NCI-H146 treated with DMSO at 0.1 percent for 48 hours (cell line): ENCODE data around the gene ZNF165.
A peak's percentile ranks its signal among the peaks of the same experiment; 100 is the strongest.
"Not testable (repeated sequence)": the region's sequence is repeated elsewhere in the genome, so short reads cannot be mapped to it uniquely, and the experiment has no call there.

Experiments used
- DNase-seq: peaks from one replicate; lab custom pipeline; 2025; ENCODE audit not compliant: unreplicated experiment; lab: John Stamatoyannopoulos, UW

ZNF165 gene

DNA sequence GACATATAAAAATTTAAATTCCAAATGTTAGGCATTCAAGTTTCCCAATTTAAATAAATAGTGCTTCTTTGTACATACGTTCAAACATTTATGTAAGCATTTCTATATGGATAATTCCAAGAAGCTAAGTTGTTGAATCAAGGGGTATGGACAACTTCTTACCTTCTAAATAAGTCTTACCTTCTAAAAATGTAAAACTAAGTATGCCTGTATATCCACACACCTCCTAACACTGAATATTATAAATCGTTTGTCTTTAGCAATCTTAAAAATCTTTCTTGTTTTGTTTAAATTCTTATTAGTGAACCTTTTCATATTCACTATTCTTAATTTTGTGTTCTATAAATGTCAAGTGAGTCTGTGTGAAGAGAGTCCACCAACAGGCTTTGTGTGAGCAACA is 41.5 kb downstream of the ZNF165 start:
- DNase-seq = no peak

DNA sequence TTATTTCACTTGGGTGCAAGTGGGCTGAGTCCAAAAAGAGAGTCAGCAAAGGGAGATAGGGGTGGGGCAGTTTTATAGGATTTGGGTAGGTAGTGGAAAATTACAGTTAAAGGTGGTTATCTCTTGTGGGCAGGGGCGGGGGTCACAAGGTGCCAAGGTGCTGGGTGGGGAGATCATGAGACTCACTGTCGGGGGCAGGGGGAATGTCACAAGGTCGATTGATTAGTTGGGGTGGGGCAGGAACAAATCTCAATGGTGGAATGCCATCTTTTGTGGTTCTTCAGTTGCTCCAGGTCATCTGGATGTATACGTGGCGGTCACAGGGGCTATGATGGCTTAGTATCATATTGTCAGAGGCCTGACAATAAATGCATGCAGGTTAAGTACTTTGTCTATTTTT is 41.9 kb downstream of the ZNF165 start:
- not testable (repeated sequence) for DNase-seq

DNA sequence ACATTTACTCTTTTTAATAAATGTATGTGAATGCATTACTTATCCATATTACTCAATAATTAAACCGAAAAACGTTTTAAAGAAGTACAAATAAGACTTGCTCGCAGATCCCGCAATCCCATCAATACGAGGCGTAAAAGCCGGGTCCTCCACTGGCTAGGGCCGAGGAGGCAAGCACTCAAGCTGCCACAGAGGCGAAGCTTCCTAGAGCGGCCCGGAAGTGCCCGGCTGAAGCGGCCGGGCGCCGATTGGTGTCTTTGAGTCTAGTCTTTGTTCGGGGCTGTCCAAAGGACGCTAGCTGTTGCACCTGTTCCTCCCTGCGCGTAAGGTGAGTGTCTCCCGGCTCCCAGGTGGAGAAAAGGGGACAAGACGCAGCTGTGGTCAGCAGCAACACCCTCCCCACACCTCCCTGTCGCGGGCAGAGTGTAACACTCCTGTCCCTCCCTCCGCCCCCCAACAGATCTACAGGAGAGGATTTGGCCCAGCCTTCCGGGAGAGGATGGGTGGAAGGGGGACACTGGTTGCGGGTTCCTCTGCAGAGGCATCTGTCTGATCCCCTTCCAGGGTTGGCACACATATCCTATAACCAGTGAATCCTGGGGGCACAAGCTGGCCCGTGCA is 44.1 kb downstream of the ZNF165 start, which contains the start of gene ZSCAN16:
Gene ZSCAN16 (plus strand): TSS at position 260 of the 621 bp plus-strand sequence. CDS start 835 bp downstream, outside the sequence.
- peak; percentile 87 for DNase-seq

DNA sequence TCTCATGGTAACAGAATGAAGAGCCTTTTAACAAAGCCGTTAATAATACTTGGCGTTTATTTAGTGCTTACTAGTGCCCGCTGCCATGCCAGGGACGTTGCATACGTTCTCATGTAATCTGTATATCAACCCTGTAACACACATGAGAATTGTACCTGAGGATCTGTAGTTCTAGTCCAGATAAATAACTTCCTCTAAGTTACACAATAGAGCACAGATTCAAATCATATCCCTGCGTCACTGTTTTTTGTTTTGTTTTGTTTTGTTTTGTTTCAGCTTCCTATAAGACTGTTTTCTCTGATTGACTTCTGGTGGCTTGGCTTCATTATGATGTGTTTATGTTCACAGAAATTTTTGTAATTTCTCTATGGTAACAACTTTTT is 44.6 kb downstream of the ZNF165 start:
- no peak for DNase-seq

DNA sequence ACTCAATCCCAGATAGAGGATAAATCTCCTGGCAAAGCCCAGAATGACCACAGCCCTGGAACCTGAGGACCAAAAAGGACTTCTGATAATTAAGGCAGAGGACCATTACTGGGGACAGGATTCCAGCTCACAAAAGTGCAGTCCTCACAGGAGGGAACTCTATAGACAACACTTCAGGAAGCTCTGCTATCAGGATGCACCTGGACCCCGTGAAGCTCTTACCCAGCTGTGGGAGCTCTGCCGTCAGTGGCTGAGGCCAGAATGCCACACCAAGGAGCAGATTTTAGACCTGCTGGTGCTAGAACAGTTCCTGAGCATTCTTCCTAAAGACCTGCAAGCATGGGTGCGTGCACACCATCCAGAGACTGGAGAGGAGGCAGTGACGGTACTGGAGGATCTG is 45.0 kb downstream of the ZNF165 start:
- DNase-seq = no peak

DNA sequence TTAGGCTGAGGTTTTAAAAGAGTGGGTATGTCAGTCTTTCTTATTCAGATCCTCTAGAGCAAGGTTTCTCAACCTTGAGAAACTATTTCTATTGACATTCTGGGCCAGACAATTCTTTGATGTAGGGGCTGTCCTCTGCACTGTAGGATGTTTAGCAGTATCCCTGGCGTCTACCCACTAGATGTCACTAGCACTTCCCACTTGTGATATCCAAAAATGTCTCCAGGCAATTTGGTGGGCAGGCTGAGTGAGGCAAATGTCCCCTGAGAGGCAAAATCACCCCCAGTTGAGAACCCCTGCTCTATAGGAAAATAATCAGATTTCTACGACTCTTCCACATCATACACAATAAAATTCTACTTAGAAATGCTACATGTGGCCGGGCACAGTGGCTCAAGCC is 53.6 kb downstream of the ZNF165 start:
- DNase-seq = no peak

DNA sequence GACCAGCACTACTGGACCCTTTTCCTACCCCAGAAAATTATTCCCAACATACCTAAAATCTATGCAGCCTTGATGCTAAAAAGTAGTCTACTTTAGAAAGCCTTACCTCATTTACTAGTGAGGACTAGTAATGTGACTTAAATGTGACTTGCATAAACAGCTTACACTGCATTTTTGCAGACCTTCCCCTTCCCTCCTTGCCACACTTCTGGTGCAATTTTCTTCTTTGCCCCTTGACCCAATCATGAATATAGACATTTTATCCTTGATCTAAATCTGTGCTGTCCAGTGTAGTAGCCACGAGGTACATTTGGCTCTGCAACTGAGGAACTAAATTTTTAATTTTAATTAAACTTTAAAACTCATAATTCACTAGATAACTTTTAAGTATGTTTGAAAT is 54.3 kb downstream of the ZNF165 start:
- DNase-seq = no peak

DNA sequence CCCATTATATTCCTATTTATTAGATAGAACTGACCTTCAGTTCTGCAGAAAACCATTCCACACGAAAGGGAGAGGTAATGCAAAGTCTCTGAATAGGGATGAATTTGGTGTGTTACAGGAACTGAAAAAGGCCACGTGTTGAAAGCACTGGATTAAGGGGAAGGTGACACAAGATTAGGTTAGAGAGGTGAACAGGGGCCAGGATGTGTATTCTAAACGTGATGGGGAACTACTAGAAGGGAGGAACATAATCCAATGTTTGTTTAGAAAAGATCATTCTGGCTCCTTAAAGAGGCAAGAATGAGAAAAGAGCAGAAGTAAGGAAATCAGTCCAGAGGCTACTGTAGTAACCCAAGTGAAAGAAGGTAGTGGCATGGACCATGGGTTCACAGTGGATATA is 55.0 kb downstream of the ZNF165 start:
- no peak for DNase-seq

DNA sequence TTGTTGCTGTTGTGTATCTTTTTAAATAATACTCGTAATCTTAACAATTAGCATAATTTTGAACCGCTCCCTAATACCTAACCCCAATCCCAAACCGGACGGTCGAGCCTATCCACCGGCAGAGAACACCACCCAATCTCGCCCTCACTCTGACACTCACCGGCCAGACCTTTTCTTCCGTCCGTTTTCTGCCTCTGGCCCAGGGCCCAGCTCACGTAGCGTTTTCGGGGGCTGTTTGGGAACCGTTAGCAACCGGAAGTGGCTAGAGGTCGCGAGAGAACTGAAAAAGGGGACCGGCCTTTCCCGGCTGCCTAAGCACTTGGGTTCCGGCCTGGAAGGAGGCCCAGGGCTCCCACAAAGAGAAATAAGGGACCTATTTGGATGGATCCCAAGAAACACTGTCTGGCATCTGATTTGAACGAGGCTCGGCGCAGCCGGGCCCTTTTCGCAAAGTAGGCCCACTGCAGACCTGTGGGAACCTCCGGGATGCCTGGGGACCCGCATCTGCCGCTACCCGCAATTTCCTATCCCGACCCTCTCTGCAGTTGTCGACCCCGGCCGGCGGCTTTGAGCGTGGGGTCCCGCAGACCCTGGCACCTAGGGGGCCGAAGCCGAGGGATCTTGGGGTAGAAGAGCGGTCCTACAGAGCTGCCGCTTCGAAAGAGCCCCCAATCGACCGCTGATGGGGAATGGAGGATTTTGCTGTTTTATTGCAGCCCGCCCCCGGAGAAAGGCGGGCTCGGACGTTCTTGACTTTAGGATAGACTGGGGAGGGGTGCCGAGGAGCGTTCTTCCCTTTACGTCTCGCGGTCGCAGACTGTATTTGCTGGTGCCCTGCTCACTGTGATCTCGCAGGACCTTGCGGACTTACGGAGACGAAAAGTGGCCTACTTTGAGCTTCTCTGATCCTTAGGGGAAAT is 56.5 kb downstream of the ZNF165 start:
- peak; percentile 75 for DNase-seq

DNA sequence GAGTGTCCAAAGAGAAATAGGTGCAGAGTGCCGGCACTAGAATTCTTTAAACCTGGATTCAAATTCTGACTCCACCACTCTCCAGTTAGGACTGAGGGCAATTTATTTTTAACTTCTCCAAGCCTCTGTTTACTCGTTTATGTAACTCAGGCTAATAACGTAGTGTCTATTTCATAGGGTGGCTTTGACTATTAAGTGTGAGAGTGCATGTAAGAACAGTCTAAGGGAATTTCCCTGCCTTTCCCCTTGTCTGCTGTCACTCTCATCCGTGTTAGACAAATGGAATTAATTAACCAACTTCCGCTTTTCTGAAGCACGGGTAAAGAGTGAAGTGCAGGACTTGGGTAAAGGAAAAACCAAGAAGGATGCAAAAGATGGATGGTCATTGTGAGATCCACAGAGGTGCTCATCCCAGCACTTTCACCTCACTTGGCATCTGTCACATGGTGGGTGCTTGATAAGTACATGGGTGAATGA is 57.2 kb downstream of the ZNF165 start:
- DNase-seq = no peak
